NCI-H146 (cell line): ENCODE results near the gene HRH1.
"Not testable (repeated sequence)": the region's sequence is repeated elsewhere in the genome, so short reads cannot be mapped to it uniquely, and the experiment has no call there.

Experiments used
- DNase-seq: peaks from one replicate; lab custom pipeline; 2025; lab: John Stamatoyannopoulos, UW

Gene HRH1

GRCh38 chr3:11244121-11244677, 89.9 kb downstream of the HRH1 start:
- DNase-seq: no peak

GRCh38 chr3:11245276-11245675, 91.0 kb downstream of the HRH1 start:
- no peak for DNase-seq

DNA sequence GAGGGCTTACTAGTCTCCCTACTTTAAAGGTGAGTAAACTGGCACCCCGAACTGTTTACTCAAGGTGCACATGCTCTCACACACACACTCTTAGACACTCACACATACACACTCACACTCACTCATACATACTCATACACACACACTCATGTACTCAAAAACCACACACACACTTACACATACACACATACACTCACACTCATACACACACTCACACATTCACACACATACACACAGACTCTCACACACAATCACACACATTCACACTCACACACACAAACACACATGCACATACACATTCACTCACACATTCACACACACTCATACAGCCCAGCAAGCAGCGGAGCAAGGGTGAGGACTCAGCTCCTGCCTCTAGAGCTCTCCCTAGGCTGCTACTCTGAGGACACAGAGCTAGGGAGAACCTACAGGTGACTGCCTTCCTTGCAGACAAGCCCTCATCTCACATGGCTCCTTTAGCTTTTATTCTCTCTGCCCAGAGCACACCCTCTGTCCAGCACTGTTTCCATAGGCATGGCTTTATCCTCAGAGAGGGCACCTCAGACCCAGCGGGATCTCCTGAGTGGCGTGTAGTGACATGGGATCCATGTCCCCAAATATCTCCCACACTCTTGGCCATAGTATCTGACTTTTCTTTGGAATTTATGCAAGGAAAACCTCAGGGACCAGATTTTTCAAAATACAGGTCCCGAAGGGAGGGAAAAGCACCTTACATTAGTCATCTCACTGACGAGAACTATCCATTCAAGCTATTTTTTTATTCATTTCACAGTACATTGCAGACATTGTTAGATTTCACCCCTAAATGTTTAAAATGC, 91.8 kb downstream of the HRH1 start:
- no peak for DNase-seq

- no peak for DNase-seq
Observed at GRCh38 chr3:11246663-11246970, 92.3 kb downstream of the HRH1 start.

DNA sequence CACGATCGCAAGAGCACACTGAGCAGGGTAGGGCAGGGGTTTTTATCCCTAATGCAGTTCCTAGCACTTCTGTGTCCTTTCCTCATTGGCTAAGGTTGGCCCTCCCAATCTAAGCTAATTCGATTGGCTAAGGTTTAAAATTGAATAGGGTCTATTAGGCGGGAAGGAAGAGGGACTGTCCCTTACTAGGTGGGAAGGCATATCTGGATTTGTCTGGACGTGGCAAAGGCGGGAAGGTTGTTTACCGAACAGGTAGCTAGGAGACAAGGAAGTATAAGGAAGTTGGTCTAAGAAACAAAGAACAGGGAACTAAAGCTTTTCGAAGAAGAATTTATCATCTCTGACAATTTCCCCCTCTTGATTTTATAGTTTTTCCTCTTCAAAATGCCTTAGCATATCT, 93.1 kb downstream of the HRH1 start:
- no peak for DNase-seq

GRCh38 chr3:11248596-11248995, 94.3 kb downstream of the HRH1 start:
- DNase-seq: no peak

GRCh38 chr3:11250902-11251806, 96.9 kb downstream of the HRH1 start:
- DNase-seq: no peak

- DNase-seq: no peak
Observed at GRCh38 chr3:11251807-11252176, 97.5 kb downstream of the HRH1 start.

DNA sequence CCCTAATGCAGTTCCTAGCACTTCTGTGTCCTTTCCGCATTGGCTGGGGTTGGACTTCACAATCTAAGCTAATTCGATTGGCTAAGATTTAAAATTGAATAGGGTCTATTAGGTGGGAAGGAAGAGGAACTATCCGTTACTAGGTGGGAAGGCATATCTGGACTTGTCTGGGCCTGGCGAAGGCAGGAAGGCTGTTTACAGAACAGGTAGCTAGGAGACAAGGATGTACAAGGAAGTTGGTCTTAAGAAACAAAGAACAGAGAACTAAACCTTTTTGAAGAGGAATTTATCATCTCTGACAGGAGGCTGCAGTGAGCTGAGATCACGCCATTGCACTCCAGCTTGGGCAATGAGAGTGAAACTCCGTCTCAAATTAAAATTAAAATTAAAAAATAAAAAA, 100.6 kb downstream of the HRH1 start:
- DNase-seq: no peak

- DNase-seq: not testable (repeated sequence)
Observed at GRCh38 chr3:11255537-11255936, 101.2 kb downstream of the HRH1 start.

- DNase-seq: no peak
Observed at GRCh38 chr3:11258958-11259357, 104.7 kb downstream of the HRH1 start.

- DNase-seq: no peak
Observed at GRCh38 chr3:11260460-11260859, 106.2 kb downstream of the HRH1 start.

DNA sequence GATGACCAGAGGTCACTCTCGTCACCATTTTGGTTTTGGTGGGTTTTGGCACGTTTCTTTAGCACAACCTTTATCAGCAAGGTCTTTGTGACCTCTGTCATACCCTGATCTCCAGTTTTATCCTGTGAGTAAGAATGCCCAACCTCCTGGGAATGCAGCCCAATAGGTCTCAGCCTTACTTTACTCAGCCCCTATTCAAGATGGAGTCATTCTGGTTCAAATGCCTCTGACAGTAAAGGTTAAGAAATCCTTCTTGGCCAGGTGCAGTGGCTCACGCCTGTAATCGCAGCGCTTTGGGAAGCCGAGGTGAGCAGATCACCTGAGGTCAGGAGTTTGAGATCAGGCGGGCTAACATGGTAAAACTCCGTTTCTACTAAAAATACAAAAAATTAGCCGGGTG, 114.7 kb downstream of the HRH1 start:
- no peak for DNase-seq

DNA sequence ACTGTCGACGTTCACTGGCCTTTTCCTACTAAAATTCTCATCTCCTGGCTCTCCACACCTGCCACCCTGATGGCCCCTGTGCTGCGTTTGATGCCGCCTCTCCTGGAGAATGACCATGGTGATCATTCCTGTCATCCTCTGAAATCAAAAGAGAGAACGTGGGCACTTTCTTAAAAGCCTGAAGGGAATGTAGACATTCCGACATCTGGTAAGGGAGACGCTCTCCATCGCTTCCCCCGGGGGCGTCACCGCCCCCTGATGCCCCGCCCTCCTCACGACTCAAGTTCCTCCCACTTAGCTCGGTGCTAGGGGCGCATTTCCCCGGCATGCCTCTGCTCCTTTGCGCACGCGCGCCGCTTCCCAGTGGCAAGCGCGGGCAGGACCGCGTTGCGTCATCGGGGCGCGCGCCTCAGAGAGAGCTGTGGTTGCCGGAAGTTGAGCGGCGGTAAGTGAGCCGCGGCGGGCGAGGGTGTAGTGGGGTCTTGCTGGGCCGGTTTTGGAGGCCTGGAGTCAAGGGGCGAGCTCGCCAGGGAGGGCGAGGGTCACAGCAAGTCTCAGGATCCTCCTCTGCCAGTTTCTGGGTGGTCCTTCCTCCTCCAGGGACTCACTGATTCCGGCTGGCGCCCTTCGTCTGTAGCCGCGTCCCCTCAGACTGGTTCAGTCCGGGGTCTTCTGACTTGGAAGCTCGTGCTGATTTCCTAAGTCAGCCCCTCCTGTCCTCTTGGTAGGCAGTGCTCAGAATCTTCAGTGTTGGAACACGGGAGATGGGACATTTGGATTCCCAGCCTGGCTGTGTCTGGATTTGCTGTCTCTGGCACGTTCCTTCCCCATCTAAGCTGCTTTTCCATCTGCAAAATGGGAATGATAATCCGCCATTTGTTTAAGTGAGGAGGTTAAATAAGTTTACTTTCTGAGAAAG, 118.0 kb downstream of the HRH1 start, which contains the start of gene ATG7:
ATG7 (plus strand) TSS at position 412 of the 919 bp plus-strand sequence. CDS start 26,299 bp downstream, outside the sequence.
- peak; percentile 91 for DNase-seq

GRCh38 chr3:11272906-11273574, 118.7 kb downstream of the HRH1 start:
- DNase-seq: no peak

- DNase-seq: no peak
Observed at GRCh38 chr3:11273891-11274291, 119.6 kb downstream of the HRH1 start.

DNA sequence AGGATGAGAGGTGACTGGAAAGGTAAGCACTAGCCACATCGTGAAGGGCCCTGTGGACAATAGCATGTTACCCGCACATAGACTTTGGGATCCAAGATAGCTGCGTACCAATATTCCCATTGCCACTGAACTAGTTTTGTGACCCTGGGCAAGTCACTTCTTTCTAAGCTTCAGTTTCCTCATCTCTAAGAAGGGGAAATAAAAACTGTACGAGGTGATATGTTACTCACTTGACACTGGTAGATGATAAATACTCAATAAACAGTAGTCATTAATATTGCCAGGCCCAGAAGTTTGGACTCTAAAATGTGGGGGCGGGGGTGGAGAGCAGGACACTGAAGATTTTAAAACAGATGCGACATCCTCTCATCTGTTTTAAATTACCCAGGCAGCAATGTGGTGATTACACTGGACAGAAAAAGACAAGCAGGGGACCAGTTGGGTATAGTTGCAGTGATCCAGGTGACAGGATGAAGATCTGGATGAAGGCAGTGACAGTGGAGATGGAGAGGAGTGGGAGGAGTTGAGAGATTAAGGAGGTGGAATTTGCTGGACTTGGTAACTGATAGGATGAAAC, 120.4 kb downstream of the HRH1 start:
- DNase-seq: no peak

DNA sequence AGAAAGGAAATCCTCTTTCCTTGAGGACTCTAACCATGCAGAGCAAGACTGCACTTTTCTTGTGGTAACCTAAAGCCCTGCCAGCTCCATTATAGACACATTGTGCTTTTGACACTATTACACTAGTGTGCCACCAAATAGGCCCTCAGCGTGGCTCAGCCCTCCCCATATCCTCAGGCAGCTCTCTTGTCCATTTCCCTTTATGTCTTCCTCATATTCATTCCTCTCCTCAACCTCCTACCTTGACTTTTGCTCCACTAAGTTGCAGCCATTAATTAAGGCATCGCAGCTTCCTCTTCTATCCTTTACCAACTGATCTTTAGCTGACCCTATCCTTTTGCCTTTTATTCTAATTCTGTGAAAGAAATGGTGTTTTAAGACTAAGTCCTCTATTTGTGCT, 121.6 kb downstream of the HRH1 start:
- no peak for DNase-seq

DNA sequence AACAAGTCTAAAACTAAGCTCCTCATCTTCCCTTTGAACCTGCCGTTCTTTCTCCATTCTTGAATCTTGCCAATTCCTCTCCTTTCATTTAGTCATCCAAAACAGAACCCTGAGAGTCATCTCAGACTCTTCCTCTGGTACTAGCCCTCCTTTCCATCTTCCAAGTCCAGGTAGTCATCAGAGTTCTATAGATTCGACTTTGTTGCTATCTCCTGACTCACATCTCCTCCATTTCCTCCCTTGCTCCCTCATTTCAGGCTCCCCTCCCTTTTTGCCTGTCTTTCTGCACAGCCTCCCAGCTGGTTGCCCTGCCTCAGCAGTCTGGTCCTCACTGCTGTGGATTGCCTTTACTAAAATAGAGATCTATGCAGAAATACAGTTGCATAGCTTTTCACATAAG, 122.6 kb downstream of the HRH1 start:
- DNase-seq: no peak

DNA sequence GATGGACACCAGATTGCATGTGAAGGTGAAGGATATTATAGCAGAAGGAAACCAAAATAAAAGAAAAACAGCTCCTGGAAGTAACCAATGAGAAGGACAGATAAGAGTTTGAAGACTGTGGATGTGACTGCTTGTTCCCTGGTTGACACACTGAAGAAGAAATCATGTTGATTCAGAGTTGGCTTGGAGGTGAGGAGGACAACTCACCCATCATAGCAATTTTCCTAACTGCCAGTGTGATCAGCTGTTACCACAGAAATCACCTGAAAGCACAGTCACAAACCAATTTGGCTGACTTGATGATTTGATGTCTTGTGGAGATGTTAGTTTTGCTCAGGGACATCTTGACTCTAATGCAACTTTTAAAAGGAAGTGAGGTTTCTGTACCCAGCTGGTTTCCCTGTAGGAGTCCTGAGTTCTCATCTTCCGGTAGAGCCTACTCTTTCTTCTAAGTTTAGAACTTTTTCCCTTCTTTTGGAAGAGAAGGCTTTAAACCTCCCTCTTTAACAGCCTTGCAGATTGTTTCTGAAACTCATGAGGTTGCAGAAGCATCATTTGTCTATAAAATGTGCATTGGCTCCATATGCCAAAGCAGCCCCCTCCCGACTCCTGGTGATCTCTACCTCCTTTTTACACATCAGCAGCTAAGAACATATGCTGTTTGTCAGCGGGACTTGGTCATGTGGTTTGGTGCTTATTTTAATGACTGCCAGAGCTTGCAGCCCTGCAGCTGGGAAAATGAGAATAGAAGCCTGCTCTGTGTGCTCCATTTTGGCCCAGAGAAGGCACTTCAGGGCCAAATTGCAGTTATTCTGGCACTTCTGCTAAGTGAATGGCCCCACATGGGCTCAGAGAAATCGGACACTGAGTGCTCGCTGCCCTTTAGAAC, 128.2 kb downstream of the HRH1 start:
- DNase-seq: no peak
